Stimulated activated CD8-positive, alpha-beta memory T cell treated with anti-CD3 and anti-CD28 coated beads, Interleukin-15, amount 100 ng/mL, for 4 hours (primary cell): ENCODE data around the gene GABRD.

Source experiments
- DNase-seq, 2 donors: peaks; one replicate each; pipeline ENCODE4 v3.0.0-alpha.2; 2020; ENCODE audit warnings: low read depth in 2 of 2

Gene GABRD

GRCh38 chr1:1985375-1986050 is 33.6 kb upstream of the GABRD start:
- DNase-seq: no peak

- DNase-seq: no peak
These were observed 32.5 kb upstream of the GABRD start for GRCh38 chr1:1986451-1987141.

GRCh38 chr1:1987142-1987510 is 32.0 kb upstream of the GABRD start:
- no peak for DNase-seq

- no peak for DNase-seq
These were observed 30.8 kb upstream of the GABRD start for GRCh38 chr1:1988061-1988945.

- DNase-seq: no peak
These were observed 30.0 kb upstream of the GABRD start for GRCh38 chr1:1989102-1989542.

GRCh38 chr1:1989789-1990188 is 29.4 kb upstream of the GABRD start:
- no peak for DNase-seq

GRCh38 chr1:1990222-1990621 is 28.9 kb upstream of the GABRD start:
- DNase-seq: no peak

- no peak for DNase-seq
These were observed 24.6 kb upstream of the GABRD start for GRCh38 chr1:1994536-1994935.

- DNase-seq: no peak
These were observed 22.9 kb upstream of the GABRD start for GRCh38 chr1:1996207-1996651.

- no peak for DNase-seq
These were observed 21.6 kb upstream of the GABRD start for GRCh38 chr1:1997576-1997975.

GRCh38 chr1:2000432-2000831 is 18.7 kb upstream of the GABRD start:
- no peak for DNase-seq

- DNase-seq: no peak
These were observed 18.3 kb upstream of the GABRD start for GRCh38 chr1:2000850-2001249.

- no peak for DNase-seq
These were observed 17.3 kb upstream of the GABRD start for GRCh38 chr1:2001773-2002411.

GRCh38 chr1:2003541-2004131 is 15.5 kb upstream of the GABRD start, which contains the start of gene CFAP74:
Gene CFAP74 (minus strand): TSS chr1:2003786. CDS start chr1:1990956, 12,830 bp downstream.
- DNase-seq: no peak

- no peak for DNase-seq
These were observed 14.3 kb upstream of the GABRD start for GRCh38 chr1:2004856-2005255.

GRCh38 chr1:2009101-2010053 is 9.8 kb upstream of the GABRD start:
- DNase-seq: no peak

- DNase-seq: no peak
These were observed 5.0 kb upstream of the GABRD start for GRCh38 chr1:2014181-2014580.

- no peak for DNase-seq
These were observed 4.1 kb upstream of the GABRD start for GRCh38 chr1:2014741-2015735.

GRCh38 chr1:2016123-2016522 is 3.0 kb upstream of the GABRD start:
- no peak for DNase-seq
